Caco-2 (cell line): ENCODE results near the gene TMEM63B. TPM values are rescaled to one million over a fixed set of nuclear protein-coding genes. Genes with fewer than 3 reads are reported as not detected.

ENCODE experiments used
- BruUV-seq: library from RNA; stranded (reverse); fragments of 400-500 nt; replicated peaks from 2 replicates; lab custom pipeline; 2021; lab: Mats Ljungman, UMichigan
- CTCF ChIA-PET: fragments of 300-600 bp; sonication (Branson Sonifier 250); formaldehyde crosslinking; loops from one replicate; lab custom pipeline; 2022; ENCODE audit warnings: antibody characterized with exemption; lab: Charles Lee
- POLR2A ChIA-PET: fragments of 300-600 bp; sonication (Branson Sonifier 250); formaldehyde crosslinking; loops from one replicate; lab custom pipeline; 2022; ENCODE audit warnings: antibody characterized with exemption; lab: Charles Lee
- DNase-seq, 2 experiments: peaks; one replicate each; pipeline versions ENCODE4 v3.0.0 to v3.0.0-alpha.2; 2020 to 2022
- H3K27me3 ChIP-seq: replicated peaks from 2 replicates; pipeline ENCODE4 v1.6.0; 2011; ENCODE audit warnings: low read length; ENCODE audit not compliant: control insufficient read depth, insufficient read depth
- H3K36me3 ChIP-seq: 2 replicates; pipeline ENCODE4 v1.5.1; 2011; ENCODE audit warnings: low read length; ENCODE audit not compliant: control insufficient read depth, insufficient read depth
- H3K4me1 ChIP-seq: fragments of 250-450 bp; sonication (Bioruptor Pico); 2 replicates; pipeline ENCODE4 v1.5.1; 2020; ENCODE audit warnings: mild to moderate bottlenecking
- H3K4me3 ChIP-seq: 2 replicates; pipeline ENCODE4 v1.5.1; 2011; ENCODE audit warnings: low read depth, mild to moderate bottlenecking, control low read depth, low read length
- H3K9me3 ChIP-seq: fragments of 250-450 bp; sonication (Bioruptor Pico); 2 replicates; pipeline ENCODE4 v1.5.1; 2020; ENCODE audit warnings: mild to moderate bottlenecking, moderate library complexity
- H3K27ac Mint-ChIP-seq: one replicate; pipeline ENCODE4 v1.8.0; 2022; ENCODE audit warnings: mixed read lengths; ENCODE audit not compliant: unreplicated experiment
- H3K27me3 Mint-ChIP-seq: one replicate; pipeline ENCODE4 v1.8.0; 2022; ENCODE audit warnings: mixed read lengths; ENCODE audit not compliant: insufficient read depth, unreplicated experiment
- H3K36me3 Mint-ChIP-seq: one replicate; pipeline ENCODE4 v1.8.0; 2022; ENCODE audit warnings: mild to moderate bottlenecking, mixed read lengths; ENCODE audit not compliant: insufficient read depth, unreplicated experiment
- H3K4me1 Mint-ChIP-seq: one replicate; pipeline ENCODE4 v1.8.0; 2022; ENCODE audit warnings: low read depth, mixed read lengths; ENCODE audit not compliant: unreplicated experiment
- H3K4me3 Mint-ChIP-seq: one replicate; pipeline ENCODE4 v1.8.0; 2022; ENCODE audit warnings: mild to moderate bottlenecking, moderate library complexity, mixed read lengths; ENCODE audit not compliant: unreplicated experiment
- H3K9me3 Mint-ChIP-seq: one replicate; pipeline ENCODE4 v1.8.0; 2022; ENCODE audit warnings: mixed read lengths; ENCODE audit not compliant: unreplicated experiment
- CTCF ChIP-seq, 2 experiments: fragments of 200-600 bp in 1 of 2; IDR thresholded peaks; 1 replicate in 1 of 2; 2 replicates in 1 of 2; pipeline versions ENCODE4 v1.5.1 to v1.8.0; 2011 to 2022; ENCODE audit warnings: antibody characterized with exemption in 1 of 2, control low read depth in 1 of 2, inconsistent platforms in 1 of 2, low read depth in 1 of 2, low read length in 1 of 2, mild to moderate bottlenecking in 1 of 2, moderate library complexity in 1 of 2; ENCODE audit not compliant: insufficient read depth in 1 of 2, severe bottlenecking in 1 of 2, unreplicated experiment in 1 of 2
- intact Hi-C: fragments of 100-400 bp; cut with micrococcal nuclease; formaldehyde crosslinking; loops from one replicate; pipeline ENCODE4 v1.10.0; 2022; ENCODE audit not compliant: unreplicated experiment
- total RNA-seq: library from RNA; stranded (reverse); gene quantifications from 2 replicates; pipeline ENCODE4 v1.2.3, GENCODE V29; 2022

TMEM63B gene
- total RNA-seq, 1 experiment from 2014 or later = 28.2 TPM

- no peak overlapping the region for H3K4me3 Mint-ChIP-seq
- no peaks in the 10 kb centered on the region for H3K36me3 ChIP-seq
- DNase-seq = no peak
- H3K9me3 ChIP-seq = no peaks in the 10 kb centered on the region
- H3K27ac Mint-ChIP-seq = no peak overlapping the region
- intact Hi-C loops = loop anchor here (1.0 kb wide), 2 partner anchors 51 to 65 kb away; partner anchors contain the start of gene SLC29A1
- H3K9me3 Mint-ChIP-seq = no peaks in the 10 kb centered on the region
- TF ChIP-seq CTCF (IDR thresholded peaks at IDR 0.05; ENCODE audit: insufficient read depth in 1 of 2, low read depth in 1 of 2, low read length in 1 of 2, severe bottlenecking in 1 of 2, unreplicated experiment in 1 of 2) = no peak
- peaks cover 7% of the 10 kb centered on the region for H3K4me1 Mint-ChIP-seq
- H3K4me1 ChIP-seq = peaks cover 8% of the 10 kb centered on the region; the same call in 1 of the 2 replicates
- CTCF ChIA-PET = interaction anchor here (0.6 to 1.7 kb wide), 9 partner anchors 32 to 87 kb away, joined by 3 to 10 read pairs (median 6); no protein-coding TSS in a partner anchor
- no peaks in the 10 kb centered on the region for H3K27me3 ChIP-seq
- BruUV-seq = no TSS peak
- no peaks in the 10 kb centered on the region for H3K27me3 Mint-ChIP-seq
- POLR2A ChIA-PET = no interaction called here
- H3K4me3 ChIP-seq = no peak overlapping the region
- no peaks in the 10 kb centered on the region for H3K36me3 Mint-ChIP-seq
Measured at GRCh38 chr6:44171899-44172546, 44.7 kb downstream of the TMEM63B start.

DNA sequence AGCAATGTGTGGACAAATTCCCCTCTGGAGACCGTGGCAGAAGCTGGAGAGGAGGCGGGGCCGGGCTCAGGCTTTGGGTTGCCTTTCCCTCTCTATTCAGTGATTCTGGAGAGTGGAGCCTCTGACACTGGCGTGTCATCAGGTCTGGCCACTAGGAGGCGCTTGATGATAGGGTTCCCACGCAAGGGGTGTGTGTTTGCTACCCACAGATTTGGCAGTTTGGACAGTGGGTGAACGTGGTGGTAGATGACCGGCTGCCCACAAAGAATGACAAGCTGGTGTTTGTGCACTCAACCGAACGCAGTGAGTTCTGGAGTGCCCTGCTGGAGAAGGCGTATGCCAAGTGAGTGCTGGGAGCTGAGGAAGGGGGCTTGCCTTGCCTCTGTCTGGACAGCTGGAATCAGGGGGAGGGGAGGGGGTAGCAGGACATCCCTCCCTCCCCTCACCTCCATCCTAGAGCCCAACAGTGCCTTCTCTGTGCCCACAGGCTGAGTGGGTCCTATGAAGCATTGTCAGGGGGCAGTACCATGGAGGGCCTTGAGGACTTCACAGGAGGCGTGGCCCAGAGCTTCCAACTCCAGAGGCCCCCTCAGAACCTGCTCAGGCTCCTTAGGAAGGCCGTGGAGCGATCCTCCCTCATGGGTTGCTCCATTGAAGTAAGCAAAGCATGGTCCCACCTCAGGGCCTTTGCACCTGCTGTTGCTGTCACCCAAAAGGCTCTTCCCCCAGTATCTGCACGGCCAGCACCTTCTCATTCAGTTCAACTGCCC lies 45.6 kb downstream of the TMEM63B start:
- Mint-ChIP-seq H3K27ac (no peak overlapping the region), H3K36me3 (no peaks in the 10 kb centered on the region), H3K4me1 (peaks cover 7% of the 10 kb centered on the region), H3K9me3 (no peaks in the 10 kb centered on the region), H3K27me3 (no peaks in the 10 kb centered on the region), H3K4me3 (no peak overlapping the region)
- no TSS peak for BruUV-seq
- POLR2A ChIA-PET = no interaction called here
- H3K4me1 ChIP-seq = peaks cover 8% of the 10 kb centered on the region; the same call in 1 of the 2 replicates
- H3K4me3 ChIP-seq = no peak overlapping the region
- H3K27me3 ChIP-seq = no peaks in the 10 kb centered on the region
- no peaks in the 10 kb centered on the region for H3K36me3 ChIP-seq
- TF ChIP-seq CTCF (IDR thresholded peaks at IDR 0.05; ENCODE audit: insufficient read depth in 1 of 2, low read depth in 1 of 2, low read length in 1 of 2, severe bottlenecking in 1 of 2, unreplicated experiment in 1 of 2) = peak; percentile 79 to 88
- intact Hi-C loops = loop anchor here (1.0 kb wide), 2 partner anchors 50 to 64 kb away; partner anchors contain the start of gene SLC29A1
- H3K9me3 ChIP-seq = no peaks in the 10 kb centered on the region
- DNase-seq = peak; percentile 79 to 80
- CTCF ChIA-PET = interaction anchor here (0.6 to 1.7 kb wide), 15 partner anchors 18 to 95 kb away, joined by 3 to 10 read pairs (median 4); partner anchors contain the start of gene SLC29A1

DNA sequence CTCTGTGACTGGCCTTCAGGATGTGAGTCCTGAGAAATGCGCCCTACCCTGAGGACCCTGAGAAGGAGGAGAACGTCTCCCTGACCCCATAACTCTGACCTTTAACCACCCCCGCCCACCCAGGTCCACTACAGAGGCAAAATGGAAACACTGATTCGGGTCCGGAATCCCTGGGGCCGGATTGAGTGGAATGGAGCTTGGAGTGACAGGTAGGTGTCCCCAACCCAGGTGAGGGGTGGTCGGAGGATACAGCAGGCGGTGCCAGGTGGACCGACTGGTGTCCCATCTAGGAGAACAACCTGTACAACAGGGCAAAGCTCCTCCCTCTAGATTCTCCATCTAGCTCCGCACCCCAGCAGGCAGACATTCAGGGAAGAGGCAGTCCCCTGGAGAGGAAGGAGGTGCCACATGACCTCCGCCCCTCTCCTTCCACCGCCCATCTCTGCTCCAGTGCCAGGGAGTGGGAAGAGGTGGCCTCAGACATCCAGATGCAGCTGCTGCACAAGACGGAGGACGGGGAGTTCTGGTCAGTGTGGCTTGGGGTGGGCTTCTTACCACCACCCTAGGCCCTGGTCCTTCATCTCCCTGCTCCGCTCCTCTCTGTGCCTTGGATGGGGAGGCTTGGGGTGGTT lies 48.9 kb downstream of the TMEM63B start:
- TF ChIP-seq CTCF (IDR thresholded peaks at IDR 0.05; ENCODE audit: insufficient read depth in 1 of 2, low read depth in 1 of 2, low read length in 1 of 2, severe bottlenecking in 1 of 2, unreplicated experiment in 1 of 2) = no peak
- no TSS peak for BruUV-seq
- no peak for DNase-seq
- Histone ChIP-seq H3K4me3 (no peak overlapping the region), H3K4me1 (peaks cover 8% of the 10 kb centered on the region; the same call in 1 of the 2 replicates), H3K27me3 (no peaks in the 10 kb centered on the region), H3K36me3 (no peaks in the 10 kb centered on the region), H3K9me3 (no peaks in the 10 kb centered on the region)
- H3K27me3 Mint-ChIP-seq = no peaks in the 10 kb centered on the region
- no peaks in the 10 kb centered on the region for H3K36me3 Mint-ChIP-seq
- no peaks in the 10 kb centered on the region for H3K9me3 Mint-ChIP-seq
- no peak overlapping the region for H3K27ac Mint-ChIP-seq
- POLR2A ChIA-PET = no interaction called here
- H3K4me1 Mint-ChIP-seq = peaks cover 8% of the 10 kb centered on the region
- CTCF ChIA-PET = no interaction called here
- no peak overlapping the region for H3K4me3 Mint-ChIP-seq
- intact Hi-C loops = no loop called here
